Epithelial cell of proximal tubule (primary cell): Measurements from ENCODE around the gene HTRA3. TPM values are rescaled to one million over a fixed set of nuclear protein-coding genes. Genes with fewer than 3 reads are reported as not detected.

Source experiments
- DNase-seq: peaks from one replicate; pipeline ENCODE4 v3.0.0-alpha.2; 2011; ENCODE audit warnings: low read depth
- H3K4me3 ChIP-seq: 2 replicates; pipeline ENCODE4 v1.5.1; 2011; ENCODE audit warnings: low read depth, mild to moderate bottlenecking, low read length
- CTCF ChIP-seq: conservative IDR thresholded peaks from 2 replicates; pipeline ENCODE4 v1.5.1; 2012; ENCODE audit warnings: low read depth, mild to moderate bottlenecking, low read length
- total RNA-seq: library from RNA; depleted of rRNA; stranded (reverse); fragments of >200 nt; gene quantifications from 2 replicates; pipeline ENCODE4 v1.2.3, GENCODE V29; 2015

The HTRA3 gene
- total RNA-seq, 1 donor from 2014 or later: 1.2 TPM

GRCh38 chr4:8224975-8225625 is 44.5 kb upstream of the HTRA3 start:
- no peak for DNase-seq
- TF ChIP-seq CTCF: no peak

GRCh38 chr4:8225706-8226443 is 43.7 kb upstream of the HTRA3 start:
- TF ChIP-seq CTCF: no peak
- DNase-seq: no peak
- no peak overlapping the region for H3K4me3 ChIP-seq

More at GRCh38 chr4:8224975-8225625, 44.5 kb upstream of the HTRA3 start:
- no peak overlapping the region for H3K4me3 ChIP-seq

- TF ChIP-seq CTCF: no peak
- no peak overlapping the region for H3K4me3 ChIP-seq
- no peak for DNase-seq
Measured at GRCh38 chr4:8227201-8227770, 42.3 kb upstream of the HTRA3 start.

- no peak for TF ChIP-seq CTCF
- no peak overlapping the region for H3K4me3 ChIP-seq
- DNase-seq: no peak
Measured at GRCh38 chr4:8227771-8228318, 41.7 kb upstream of the HTRA3 start.

GRCh38 chr4:8228319-8229250 is 41.0 kb upstream of the HTRA3 start:
- peak; percentile 2 for TF ChIP-seq CTCF
- DNase-seq: peak; percentile 49
- H3K4me3 ChIP-seq: no peak overlapping the region

- TF ChIP-seq CTCF: no peak
- no peak overlapping the region for H3K4me3 ChIP-seq
- DNase-seq: no peak
Measured at GRCh38 chr4:8229331-8229975, 40.1 kb upstream of the HTRA3 start.
